DOHH2 (cell line): ENCODE measurements around the gene UBE2H.

Source experiments
- EZH2phosphoT487 ChIP-seq: fragments of 200-600 bp; sonication (generic); IDR thresholded peaks from 2 replicates; pipeline ENCODE4 v1.6.1; 2017; ENCODE audit warnings: borderline replicate concordance, mild to moderate bottlenecking, antibody characterized with exemption, low read length, moderate library complexity, mixed read lengths
- TF ChIP-seq, protein P1 (sequence below): fragments of 200-600 bp; sonication (generic); IDR thresholded peaks from one replicate; pipeline ENCODE4 v1.5.1; 2014; ENCODE audit warnings: antibody characterized with exemption, mild to moderate bottlenecking, low read depth, low read length; ENCODE audit not compliant: poor library complexity, severe bottlenecking

DNA sequence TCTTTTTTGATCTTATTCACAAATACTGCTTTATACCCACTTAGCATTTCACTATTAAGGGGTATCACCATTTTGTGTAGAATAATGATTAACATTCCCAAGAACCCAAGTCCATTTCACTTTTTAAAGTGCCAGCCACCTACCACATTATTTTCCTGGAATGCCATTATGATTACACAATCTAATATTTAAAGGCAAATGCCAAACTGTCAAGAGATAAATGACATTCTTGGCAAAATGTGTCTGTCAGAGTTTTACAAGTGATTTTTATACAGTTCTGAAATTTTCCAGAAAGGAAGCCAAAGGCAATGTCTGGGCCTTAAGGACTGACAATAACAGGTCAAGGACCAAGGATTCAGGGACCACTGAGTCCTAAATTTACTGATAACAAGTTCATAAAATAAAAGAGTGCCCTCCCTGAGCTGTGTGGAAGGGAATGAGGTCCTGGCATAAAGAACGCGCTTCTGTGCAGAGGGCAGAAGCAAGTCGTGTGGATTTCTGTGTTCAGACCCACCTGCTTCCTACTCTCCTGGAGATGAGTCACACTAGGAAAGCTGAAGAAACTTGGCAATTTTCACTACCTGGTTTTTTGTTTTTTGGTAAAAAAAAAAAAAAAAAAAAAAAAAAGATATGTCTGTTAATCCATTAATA lies 66.5 kb downstream of the UBE2H start:
- TF ChIP-seq, protein P1, sequence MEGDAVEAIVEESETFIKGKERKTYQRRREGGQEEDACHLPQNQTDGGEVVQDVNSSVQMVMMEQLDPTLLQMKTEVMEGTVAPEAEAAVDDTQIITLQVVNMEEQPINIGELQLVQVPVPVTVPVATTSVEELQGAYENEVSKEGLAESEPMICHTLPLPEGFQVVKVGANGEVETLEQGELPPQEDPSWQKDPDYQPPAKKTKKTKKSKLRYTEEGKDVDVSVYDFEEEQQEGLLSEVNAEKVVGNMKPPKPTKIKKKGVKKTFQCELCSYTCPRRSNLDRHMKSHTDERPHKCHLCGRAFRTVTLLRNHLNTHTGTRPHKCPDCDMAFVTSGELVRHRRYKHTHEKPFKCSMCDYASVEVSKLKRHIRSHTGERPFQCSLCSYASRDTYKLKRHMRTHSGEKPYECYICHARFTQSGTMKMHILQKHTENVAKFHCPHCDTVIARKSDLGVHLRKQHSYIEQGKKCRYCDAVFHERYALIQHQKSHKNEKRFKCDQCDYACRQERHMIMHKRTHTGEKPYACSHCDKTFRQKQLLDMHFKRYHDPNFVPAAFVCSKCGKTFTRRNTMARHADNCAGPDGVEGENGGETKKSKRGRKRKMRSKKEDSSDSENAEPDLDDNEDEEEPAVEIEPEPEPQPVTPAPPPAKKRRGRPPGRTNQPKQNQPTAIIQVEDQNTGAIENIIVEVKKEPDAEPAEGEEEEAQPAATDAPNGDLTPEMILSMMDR: no peak
- TF ChIP-seq EZH2phosphoT487: no peak
